Thoracic aorta (tissue), 2 donors: Measurements from ENCODE around the gene GPR18. TPM values are rescaled to one million over a fixed set of nuclear protein-coding genes. Genes with fewer than 3 reads are reported as not detected.

Experiments used
- ATAC-seq: fragments of 150-250 bp; one replicate; pipeline ENCODE4 v1.8.0; 2017; ENCODE audit warnings: low read depth; ENCODE audit not compliant: insufficient number of reproducible peaks, low FRiP score
- DNase-seq: peaks from one replicate; pipeline ENCODE4 v3.0.0-alpha.2; 2020; ENCODE audit warnings: low spot score
- H3K27ac ChIP-seq, 2 donors: fragments of 200-600 bp; sonication (generic); 1 replicate in 1 of 2; 2 replicates in 1 of 2; pipeline ENCODE4 v1.5.1; 2016; ENCODE audit warnings: mild to moderate bottlenecking in 2 of 2, moderate library complexity in 2 of 2
- H3K27me3 ChIP-seq: fragments of 200-600 bp; sonication (generic); replicated peaks from 2 replicates; pipeline ENCODE4 v1.6.0; 2016; ENCODE audit warnings: mild to moderate bottlenecking; ENCODE audit not compliant: insufficient read depth
- H3K36me3 ChIP-seq: fragments of 200-600 bp; sonication (generic); one replicate; pipeline ENCODE4 v1.5.1; 2016
- H3K4me1 ChIP-seq, 2 donors: fragments of 200-600 bp; sonication (generic); 1 replicate in 1 of 2; 2 replicates in 1 of 2; pipeline versions ENCODE4 v1.5.1 to v1.6.0; 2016; ENCODE audit warnings: low read depth in 2 of 2, mild to moderate bottlenecking in 1 of 2; ENCODE audit not compliant: control insufficient read depth in 1 of 2
- H3K4me3 ChIP-seq: fragments of 200-600 bp; sonication (generic); 2 replicates; pipeline ENCODE4 v1.5.1; 2016; ENCODE audit warnings: mild to moderate bottlenecking
- H3K9me3 ChIP-seq: fragments of 200-600 bp; sonication (generic); 2 replicates; pipeline ENCODE4 v1.5.1; 2016
- CTCF ChIP-seq: fragments of 200-600 bp; sonication (generic); IDR thresholded peaks from one replicate; pipeline ENCODE4 v1.5.1; 2019; ENCODE audit warnings: antibody characterized with exemption
- total RNA-seq, 2 donors: library from RNA; depleted of rRNA; stranded (reverse); fragments of >200 nt; gene quantifications; one replicate each; pipeline versions ENCODE4 v1.1.0 to v1.2.3, GENCODE V29; 2016

GPR18 gene
- total RNA-seq, 2 donors from 2014 or later, result not detected

- no peaks in the 10 kb centered on the region for H3K27me3 ChIP-seq
- DNase-seq (no peak), ATAC-seq (no peak)
- peaks cover 11 to 23% of the 10 kb centered on the region in 2 donors for H3K4me1 ChIP-seq
- no peaks in the 10 kb centered on the region for H3K9me3 ChIP-seq
- TF ChIP-seq CTCF, result no peak
- H3K36me3 ChIP-seq, result no peaks in the 10 kb centered on the region
- no peak overlapping the region for H3K27ac ChIP-seq
- H3K4me3 ChIP-seq, result no peak overlapping the region
These were observed 20.7 kb upstream of the GPR18 start for GRCh38 chr13:99278843-99279242.

GRCh38 chr13:99278200-99278599 is 20.0 kb upstream of the GPR18 start:
- Histone ChIP-seq H3K4me1 (peaks cover 9 to 19% of the 10 kb centered on the region in 2 donors), H3K27ac (no peak overlapping the region), H3K4me3 (no peak overlapping the region), H3K36me3 (no peaks in the 10 kb centered on the region), H3K9me3 (no peaks in the 10 kb centered on the region), H3K27me3 (no peaks in the 10 kb centered on the region)
- no peak for TF ChIP-seq CTCF
- DNase-seq, result no peak
- ATAC-seq, result no peak

GRCh38 chr13:99277629-99278028 is 19.4 kb upstream of the GPR18 start:
- no peak for ATAC-seq

GRCh38 chr13:99276706-99277105 is 18.5 kb upstream of the GPR18 start:
- H3K4me1 ChIP-seq, result peaks cover 0 to 4% of the 10 kb centered on the region in 2 donors
- ATAC-seq, result no peak

More at GRCh38 chr13:99277629-99278028, 19.4 kb upstream of the GPR18 start:
- Histone ChIP-seq H3K9me3 (no peaks in the 10 kb centered on the region), H3K36me3 (no peaks in the 10 kb centered on the region), H3K27me3 (no peaks in the 10 kb centered on the region), H3K27ac (no peak overlapping the region), H3K4me1 (peaks cover 8 to 14% of the 10 kb centered on the region in 2 donors), H3K4me3 (no peak overlapping the region)
- TF ChIP-seq CTCF, result no peak
- no peak for DNase-seq

GRCh38 chr13:99275093-99275469 is 16.9 kb upstream of the GPR18 start:
- ATAC-seq, result no peak
- Histone ChIP-seq H3K4me1 (no peaks in the 10 kb centered on the region), H3K27me3 (no peaks in the 10 kb centered on the region), H3K27ac (no peak overlapping the region), H3K9me3 (no peaks in the 10 kb centered on the region), H3K36me3 (no peaks in the 10 kb centered on the region), H3K4me3 (no peak overlapping the region)
- no peak for DNase-seq
- TF ChIP-seq CTCF, result no peak

More at GRCh38 chr13:99276706-99277105, 18.5 kb upstream of the GPR18 start:
- H3K9me3 ChIP-seq, result no peaks in the 10 kb centered on the region
- H3K36me3 ChIP-seq, result no peaks in the 10 kb centered on the region
- DNase-seq, result no peak
- TF ChIP-seq CTCF, result no peak
- H3K4me3 ChIP-seq, result no peak overlapping the region
- H3K27me3 ChIP-seq, result no peaks in the 10 kb centered on the region
- H3K27ac ChIP-seq, result no peak overlapping the region
